22Rv1 (cell line): Measurements from ENCODE around the gene ZDHHC11.
"Not testable (repeated sequence)": the region's sequence is repeated elsewhere in the genome, so short reads cannot be mapped to it uniquely, and the experiment has no call there.

Source experiments
- H3K27ac ChIP-seq: fragments of 450-650 bp; 2 replicates; pipeline ENCODE4 v1.5.1; 2017
- CTCF ChIP-seq: fragments of 450-650 bp; IDR thresholded peaks from 2 replicates; pipeline ENCODE4 v1.5.1; 2017; ENCODE audit warnings: mild to moderate bottlenecking
- ZFX ChIP-seq: fragments of 450-650 bp; IDR thresholded peaks from 2 replicates; pipeline ENCODE4 v1.6.1; 2017; ENCODE audit warnings: antibody characterized with exemption, borderline replicate concordance

Gene ZDHHC11

GRCh38 chr5:784428-785177, 66.2 kb downstream of the ZDHHC11 start, which contains the start of gene ZDHHC11B:
TSS of gene ZDHHC11B (minus strand) at chr5:784729. CDS start at chr5:766919, 17,810 bp downstream.
- not testable (repeated sequence) for H3K27ac ChIP-seq

- H3K27ac ChIP-seq: not testable (repeated sequence)
Measured at GRCh38 chr5:783881-784427, 66.8 kb downstream of the ZDHHC11 start.

GRCh38 chr5:783049-783802, 67.6 kb downstream of the ZDHHC11 start:
- H3K27ac ChIP-seq: not testable (repeated sequence)

- H3K27ac ChIP-seq: not testable (repeated sequence)
Measured at GRCh38 chr5:782356-782755, 68.4 kb downstream of the ZDHHC11 start.

GRCh38 chr5:780571-780970, 70.2 kb downstream of the ZDHHC11 start:
- H3K27ac ChIP-seq: not testable (repeated sequence)

- not testable (repeated sequence) for H3K27ac ChIP-seq
Measured at GRCh38 chr5:778967-779366, 71.8 kb downstream of the ZDHHC11 start.

GRCh38 chr5:778421-778820, 72.4 kb downstream of the ZDHHC11 start:
- H3K27ac ChIP-seq: peak overlapping the region; percentile 88

GRCh38 chr5:777756-778161, 73.0 kb downstream of the ZDHHC11 start:
- TF ChIP-seq ZFX (no peak), CTCF (no peak)
- peak overlapping the region; percentile 88 for H3K27ac ChIP-seq

GRCh38 chr5:776862-777711, 73.7 kb downstream of the ZDHHC11 start:
- peak overlapping the region; percentile 88 for H3K27ac ChIP-seq
- TF ChIP-seq CTCF: no peak
- TF ChIP-seq ZFX: no peak

- H3K27ac ChIP-seq: peak overlapping the region; percentile 88
- TF ChIP-seq ZFX (no peak), CTCF (no peak)
Measured at GRCh38 chr5:775961-776861, 74.6 kb downstream of the ZDHHC11 start.

- not testable (repeated sequence) for H3K27ac ChIP-seq
Measured at GRCh38 chr5:775595-775960, 75.2 kb downstream of the ZDHHC11 start.

GRCh38 chr5:774854-775505, 75.8 kb downstream of the ZDHHC11 start:
- H3K27ac ChIP-seq: not testable (repeated sequence)

GRCh38 chr5:774304-774703, 76.5 kb downstream of the ZDHHC11 start:
- H3K27ac ChIP-seq: not testable (repeated sequence)
